MM.1S (cell line): ENCODE data around the gene TRAPPC10.

ENCODE experiments used
- DNase-seq: peaks from one replicate; pipeline ENCODE4 v3.0.0-alpha.2; 2015
- H2AFZ ChIP-seq: fragments of 300-600 bp; sonication (generic); 2 replicates; pipeline ENCODE4 v1.6.0; 2016; ENCODE audit warnings: antibody characterized with exemption, low read length
- H3F3A ChIP-seq: fragments of 300-600 bp; sonication (generic); 2 replicates; pipeline ENCODE4 v1.6.1; 2016; ENCODE audit warnings: mild to moderate bottlenecking, antibody characterized with exemption, low read length, moderate library complexity, mixed read lengths; ENCODE audit not compliant: insufficient read depth
- H3K27ac ChIP-seq: fragments of 300-600 bp; sonication (generic); 2 replicates; pipeline ENCODE4 v1.5.1; 2016; ENCODE audit warnings: mild to moderate bottlenecking, low read length
- H3K27me3 ChIP-seq: fragments of 300-600 bp; sonication (generic); replicated peaks from 2 replicates; pipeline ENCODE4 v1.6.0; 2016; ENCODE audit warnings: low read length; ENCODE audit not compliant: insufficient read depth
- H3K36me3 ChIP-seq: fragments of 300-600 bp; sonication (generic); replicated peaks from 2 replicates; pipeline ENCODE4 v1.6.1; 2016; ENCODE audit warnings: mild to moderate bottlenecking, low read length, mixed read lengths; ENCODE audit not compliant: insufficient read depth
- H3K4me1 ChIP-seq: fragments of 300-600 bp; sonication (generic); 2 replicates; pipeline ENCODE4 v1.6.1; 2016; ENCODE audit warnings: low read length, mixed read lengths
- H3K4me2 ChIP-seq: fragments of 300-600 bp; sonication (generic); 2 replicates; pipeline ENCODE4 v1.6.0; 2016; ENCODE audit warnings: low read depth, low read length
- H3K4me3 ChIP-seq: fragments of 300-600 bp; sonication (generic); 2 replicates; pipeline ENCODE4 v1.5.1; 2016; ENCODE audit warnings: low read length, mixed read lengths
- H3K79me2 ChIP-seq: fragments of 300-600 bp; sonication (generic); 2 replicates; pipeline ENCODE4 v1.6.1; 2016; ENCODE audit warnings: mixed run types, low read length, mixed read lengths
- H3K9ac ChIP-seq: fragments of 300-600 bp; sonication (generic); 2 replicates; pipeline ENCODE4 v1.6.1; 2016; ENCODE audit warnings: low read length, mixed read lengths
- H3K9me2 ChIP-seq: fragments of 300-600 bp; sonication (generic); replicated peaks from 2 replicates; pipeline ENCODE4 v1.6.1; 2016; ENCODE audit warnings: mild to moderate bottlenecking, low read length, mixed read lengths; ENCODE audit not compliant: insufficient read depth
- H3K9me3 ChIP-seq: fragments of 300-600 bp; sonication (generic); replicated peaks from 2 replicates; pipeline ENCODE4 v1.6.1; 2016; ENCODE audit warnings: mild to moderate bottlenecking, low read length, mixed read lengths; ENCODE audit not compliant: insufficient read depth
- H4K20me1 ChIP-seq: fragments of 300-600 bp; sonication (generic); 2 replicates; pipeline ENCODE4 v1.6.1; 2016; ENCODE audit warnings: mild to moderate bottlenecking, low read length, moderate library complexity, mixed read lengths; ENCODE audit not compliant: insufficient read depth
- CTCF ChIP-seq: fragments of 300-600 bp; sonication (generic); IDR thresholded peaks from 2 replicates; pipeline ENCODE4 v1.5.1; 2016; ENCODE audit warnings: antibody characterized with exemption, low read length, mixed read lengths
- EZH2 ChIP-seq: fragments of 300-600 bp; sonication (generic); optimal IDR thresholded peaks from 2 replicates; pipeline ENCODE3; 2017; ENCODE audit warnings: low read depth, mild to moderate bottlenecking, antibody characterized with exemption, low read length, mixed read lengths
- EZH2phosphoT487 ChIP-seq: fragments of 300-600 bp; sonication (generic); IDR thresholded peaks from 2 replicates; pipeline ENCODE4 v1.6.1; 2018; ENCODE audit warnings: antibody characterized with exemption, low read length

The TRAPPC10 gene

GRCh38 chr21:43988506-43989230 is 23.4 kb upstream of the TRAPPC10 start:
- DNase-seq = no peak
- no peak for TF ChIP-seq EZH2
- no peak for TF ChIP-seq EZH2phosphoT487
- no peak for TF ChIP-seq CTCF
- no peaks in the 10 kb centered on the region for H3K4me1 ChIP-seq

DNA sequence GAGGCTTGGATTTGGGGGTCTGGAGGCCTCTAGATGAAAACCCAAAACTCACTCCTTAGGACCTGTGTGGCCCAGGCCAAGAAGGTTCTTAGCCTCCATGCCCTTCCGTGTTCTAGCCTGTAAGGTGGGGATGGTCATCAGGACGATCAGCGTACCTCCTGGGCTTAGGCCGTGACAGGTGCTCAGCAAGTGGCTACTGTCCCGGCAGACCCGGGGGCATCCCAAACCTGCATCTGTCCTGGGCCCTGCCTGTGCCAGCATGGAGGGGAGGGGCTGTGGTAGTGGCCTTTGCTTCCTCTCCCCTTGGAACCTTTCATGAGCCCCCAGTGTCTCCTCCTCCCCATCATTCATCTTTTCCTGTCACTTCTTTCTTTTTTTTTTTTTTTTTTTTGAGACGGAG is 22.7 kb upstream of the TRAPPC10 start:
- Histone ChIP-seq H4K20me1 (no peaks in the 10 kb centered on the region), H3K9me2 (no peaks in the 10 kb centered on the region), H3K4me2 (no peak overlapping the region), H3K36me3 (no peaks in the 10 kb centered on the region), H3K79me2 (no peaks in the 10 kb centered on the region), H3F3A (peaks cover 5% of the 10 kb centered on the region), H3K27ac (no peak overlapping the region), H3K27me3 (peaks cover 27% of the 10 kb centered on the region), H3K4me1 (no peaks in the 10 kb centered on the region), H3K4me3 (no peak overlapping the region), H2AFZ (no peak overlapping the region), H3K9me3 (no peaks in the 10 kb centered on the region), H3K9ac (no peak overlapping the region)
- no peak for DNase-seq
- no peak for TF ChIP-seq EZH2phosphoT487
- TF ChIP-seq CTCF = no peak

More at GRCh38 chr21:43988506-43989230, 23.4 kb upstream of the TRAPPC10 start:
- Histone ChIP-seq H4K20me1 (no peaks in the 10 kb centered on the region), H3K4me3 (no peak overlapping the region), H3K79me2 (no peaks in the 10 kb centered on the region), H3K9ac (no peak overlapping the region), H3K9me2 (no peaks in the 10 kb centered on the region), H3F3A (peaks cover 5% of the 10 kb centered on the region), H3K27me3 (peaks cover 20% of the 10 kb centered on the region), H3K27ac (no peak overlapping the region), H3K4me2 (no peak overlapping the region), H3K36me3 (no peaks in the 10 kb centered on the region), H3K9me3 (no peaks in the 10 kb centered on the region), H2AFZ (no peak overlapping the region)

GRCh38 chr21:43991447-43991991 is 20.6 kb upstream of the TRAPPC10 start:
- no peak for DNase-seq
- TF ChIP-seq EZH2 (no peak), EZH2phosphoT487 (no peak), CTCF (no peak)
- no peaks in the 10 kb centered on the region for H4K20me1 ChIP-seq

More at GRCh38 chr21:43991447-43991991, 20.6 kb upstream of the TRAPPC10 start:
- Histone ChIP-seq H3K9ac (no peak overlapping the region), H2AFZ (no peak overlapping the region), H3K9me2 (no peaks in the 10 kb centered on the region), H3K27ac (no peak overlapping the region), H3K79me2 (no peaks in the 10 kb centered on the region), H3F3A (peaks cover 5% of the 10 kb centered on the region), H3K4me2 (no peak overlapping the region), H3K4me3 (no peak overlapping the region), H3K9me3 (no peaks in the 10 kb centered on the region), H3K27me3 (peaks cover 45% of the 10 kb centered on the region), H3K4me1 (no peaks in the 10 kb centered on the region), H3K36me3 (no peaks in the 10 kb centered on the region)
